ENCODE data around the gene GABARAP.
"Not testable (repeated sequence)": the region's sequence is repeated elsewhere in the genome, so short reads cannot be mapped to it uniquely, and the experiment has no call there.

DNA sequence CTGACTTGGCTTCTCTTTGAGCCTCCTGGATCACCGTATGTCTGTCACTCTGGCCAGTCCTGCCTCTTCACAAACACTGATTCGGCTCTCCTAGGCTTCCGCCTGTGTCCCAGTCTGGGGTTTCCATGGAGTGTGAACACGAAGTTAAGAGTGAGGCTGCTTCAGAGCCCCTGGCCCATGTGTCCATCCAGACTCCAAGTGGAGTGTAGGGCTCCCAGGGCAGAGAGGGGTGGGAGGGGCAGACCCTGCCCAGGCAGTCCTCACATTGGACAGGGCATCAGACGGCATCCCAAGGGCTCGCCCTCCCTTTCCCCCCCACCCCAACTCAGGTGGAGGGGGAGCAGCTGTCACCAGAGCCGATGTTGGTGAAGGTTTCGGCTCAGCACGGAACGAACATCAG lies 1.6 kb upstream of the GABARAP start:
- TF ChIP-seq, protein P1, sequence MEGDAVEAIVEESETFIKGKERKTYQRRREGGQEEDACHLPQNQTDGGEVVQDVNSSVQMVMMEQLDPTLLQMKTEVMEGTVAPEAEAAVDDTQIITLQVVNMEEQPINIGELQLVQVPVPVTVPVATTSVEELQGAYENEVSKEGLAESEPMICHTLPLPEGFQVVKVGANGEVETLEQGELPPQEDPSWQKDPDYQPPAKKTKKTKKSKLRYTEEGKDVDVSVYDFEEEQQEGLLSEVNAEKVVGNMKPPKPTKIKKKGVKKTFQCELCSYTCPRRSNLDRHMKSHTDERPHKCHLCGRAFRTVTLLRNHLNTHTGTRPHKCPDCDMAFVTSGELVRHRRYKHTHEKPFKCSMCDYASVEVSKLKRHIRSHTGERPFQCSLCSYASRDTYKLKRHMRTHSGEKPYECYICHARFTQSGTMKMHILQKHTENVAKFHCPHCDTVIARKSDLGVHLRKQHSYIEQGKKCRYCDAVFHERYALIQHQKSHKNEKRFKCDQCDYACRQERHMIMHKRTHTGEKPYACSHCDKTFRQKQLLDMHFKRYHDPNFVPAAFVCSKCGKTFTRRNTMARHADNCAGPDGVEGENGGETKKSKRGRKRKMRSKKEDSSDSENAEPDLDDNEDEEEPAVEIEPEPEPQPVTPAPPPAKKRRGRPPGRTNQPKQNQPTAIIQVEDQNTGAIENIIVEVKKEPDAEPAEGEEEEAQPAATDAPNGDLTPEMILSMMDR (IDR thresholded peaks at IDR 0.05; ENCODE audit: low read length), result not testable (repeated sequence)
- not testable (repeated sequence) for TF ChIP-seq EZH2 (IDR thresholded peaks at IDR 0.05; ENCODE audit: borderline replicate concordance, low read length)

All from OCI-LY1 (cell line).